ENCODE data around the gene ZNF70. TPM values are rescaled to one million over a fixed set of nuclear protein-coding genes. Genes with fewer than 3 reads are reported as not detected.

Gene ZNF70
- total RNA-seq, 1 experiment from 2014 or later: 5.4 TPM

DNA sequence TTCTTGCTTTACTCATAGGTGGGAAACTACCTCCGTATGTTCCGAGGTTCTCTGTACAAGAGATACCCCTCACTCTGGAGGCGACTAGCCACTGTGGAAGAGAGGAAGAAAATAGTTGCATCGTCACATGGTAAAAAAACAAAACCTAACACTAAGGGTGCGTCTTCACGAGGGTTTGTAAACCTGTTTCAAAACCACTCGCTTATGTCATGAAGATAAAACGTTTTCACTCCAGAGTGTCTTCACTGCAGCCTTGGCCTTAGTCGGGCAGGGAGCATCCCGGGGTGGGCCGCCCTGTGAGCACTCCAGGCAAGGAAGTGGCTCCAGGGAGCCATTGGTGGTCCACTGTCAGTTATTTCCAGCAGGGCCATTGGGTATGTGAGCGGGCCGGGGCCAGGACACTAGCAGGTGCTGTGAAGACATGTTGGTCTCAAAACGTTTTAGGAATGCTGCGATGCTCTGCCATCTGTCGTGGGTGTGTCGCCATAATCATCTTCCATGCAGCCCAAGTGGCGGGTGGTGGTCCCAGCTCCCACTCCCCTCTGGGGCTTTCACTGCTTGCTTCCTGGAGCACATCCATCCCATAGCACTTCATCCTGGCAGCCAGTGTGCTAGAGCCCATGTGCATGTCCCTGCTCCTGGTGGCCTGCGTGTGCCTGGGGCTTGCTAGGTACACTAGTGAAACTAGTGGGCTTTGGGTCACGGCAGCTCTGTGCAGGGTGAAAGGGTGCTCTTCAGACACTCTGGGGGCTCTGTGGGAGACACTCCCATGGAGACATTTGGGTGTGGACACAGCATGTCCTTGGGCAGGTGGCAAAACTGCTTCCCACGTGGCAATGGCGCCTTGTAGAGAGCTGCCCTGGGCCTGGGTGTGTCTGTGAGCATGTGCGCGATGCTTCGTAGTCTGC, 41.1 kb upstream of the ZNF70 start:
- BruUV-seq (replicated peaks): no TSS peak
- ChIA-PET POLR2A (interaction anchor here (1.2 kb wide), 1 partner anchor 19 kb away, joined by 3 read pairs; the partner anchor contains the start of gene MMP11), CTCF (interaction anchor here (0.6 kb wide), 1 partner anchor 21 kb away, joined by 4 read pairs; no protein-coding TSS in a partner anchor)
- no peaks in the 10 kb centered on the region for H3K4me1 ChIP-seq
- H3K4me3 ChIP-seq (ENCODE audit: low read depth, low read length): no peak overlapping the region
- Mint-ChIP-seq H3K27ac (ENCODE audit: unreplicated experiment) (no peak overlapping the region), H3K27me3 (ENCODE audit: insufficient read depth, unreplicated experiment) (no peaks in the 10 kb centered on the region), H3K36me3 (ENCODE audit: insufficient read depth, unreplicated experiment) (peaks cover 58% of the 10 kb centered on the region), H3K4me3 (ENCODE audit: unreplicated experiment) (no peak overlapping the region), H3K4me1 (ENCODE audit: low read depth, unreplicated experiment) (no peaks in the 10 kb centered on the region), H3K9me3 (ENCODE audit: unreplicated experiment) (no peaks in the 10 kb centered on the region)
- H3K9me3 ChIP-seq: no peaks in the 10 kb centered on the region
- peaks cover 3% of the 10 kb centered on the region; the same call in 1 of the 2 replicates for H3K36me3 ChIP-seq (ENCODE audit: control insufficient read depth, insufficient read depth, low read length)
- H3K27me3 ChIP-seq (replicated peaks; ENCODE audit: control insufficient read depth, insufficient read depth, low read length): no peaks in the 10 kb centered on the region
- intact Hi-C loops (cut with micrococcal nuclease; ENCODE audit: unreplicated experiment): no loop called here
- TF ChIP-seq, protein P1, sequence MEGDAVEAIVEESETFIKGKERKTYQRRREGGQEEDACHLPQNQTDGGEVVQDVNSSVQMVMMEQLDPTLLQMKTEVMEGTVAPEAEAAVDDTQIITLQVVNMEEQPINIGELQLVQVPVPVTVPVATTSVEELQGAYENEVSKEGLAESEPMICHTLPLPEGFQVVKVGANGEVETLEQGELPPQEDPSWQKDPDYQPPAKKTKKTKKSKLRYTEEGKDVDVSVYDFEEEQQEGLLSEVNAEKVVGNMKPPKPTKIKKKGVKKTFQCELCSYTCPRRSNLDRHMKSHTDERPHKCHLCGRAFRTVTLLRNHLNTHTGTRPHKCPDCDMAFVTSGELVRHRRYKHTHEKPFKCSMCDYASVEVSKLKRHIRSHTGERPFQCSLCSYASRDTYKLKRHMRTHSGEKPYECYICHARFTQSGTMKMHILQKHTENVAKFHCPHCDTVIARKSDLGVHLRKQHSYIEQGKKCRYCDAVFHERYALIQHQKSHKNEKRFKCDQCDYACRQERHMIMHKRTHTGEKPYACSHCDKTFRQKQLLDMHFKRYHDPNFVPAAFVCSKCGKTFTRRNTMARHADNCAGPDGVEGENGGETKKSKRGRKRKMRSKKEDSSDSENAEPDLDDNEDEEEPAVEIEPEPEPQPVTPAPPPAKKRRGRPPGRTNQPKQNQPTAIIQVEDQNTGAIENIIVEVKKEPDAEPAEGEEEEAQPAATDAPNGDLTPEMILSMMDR (IDR thresholded peaks at IDR 0.05; ENCODE audit: insufficient read depth in 1 of 2, low read depth in 1 of 2, low read length in 1 of 2, severe bottlenecking in 1 of 2, unreplicated experiment in 1 of 2): no peak
- no peak for DNase-seq

DNA sequence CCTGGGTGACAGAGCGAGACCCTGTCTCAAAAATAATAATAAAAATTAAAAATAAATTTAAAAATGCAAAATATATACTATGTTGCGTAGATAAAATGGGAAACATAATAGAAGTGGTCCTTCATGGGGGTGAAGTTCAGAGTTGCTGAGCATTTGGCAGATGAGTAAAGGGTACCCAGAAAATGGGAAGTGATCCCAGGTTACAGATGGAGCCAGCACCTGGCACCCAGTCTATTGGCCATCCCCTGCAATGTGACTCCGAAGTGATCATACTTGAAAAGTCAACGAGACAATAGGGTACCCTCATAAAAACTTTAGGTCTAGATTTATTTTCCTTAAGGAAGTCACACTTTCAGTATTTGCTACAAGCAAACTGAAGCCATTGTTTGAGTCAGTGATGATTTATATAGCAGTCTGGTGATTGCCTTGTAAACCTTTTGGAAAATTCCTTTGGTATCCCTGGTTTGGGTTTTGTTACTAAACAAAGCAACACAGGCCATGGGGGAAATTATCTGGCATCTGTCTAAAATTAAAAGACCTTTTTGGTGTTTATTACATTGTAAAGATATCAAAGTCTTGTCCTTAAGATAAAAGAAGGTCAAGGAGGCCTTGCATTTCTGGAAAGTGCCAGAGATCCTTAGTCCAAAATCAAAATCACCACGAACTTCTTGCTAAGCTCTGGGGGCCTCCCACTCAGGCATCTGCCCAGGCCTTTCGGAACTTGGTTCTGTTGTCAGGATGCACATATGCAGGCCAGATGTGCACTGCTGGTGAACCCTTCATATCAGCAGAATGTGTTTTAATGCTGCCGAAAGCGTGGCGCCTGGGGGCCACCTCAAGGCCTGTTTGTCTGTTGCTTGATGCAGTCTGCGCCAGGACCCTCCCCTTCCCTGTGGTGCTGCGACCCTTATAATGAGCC, 40.2 kb upstream of the ZNF70 start:
- CTCF ChIA-PET: no interaction called here
- H3K36me3 Mint-ChIP-seq (ENCODE audit: insufficient read depth, unreplicated experiment): peaks cover 48% of the 10 kb centered on the region
- intact Hi-C loops (cut with micrococcal nuclease; ENCODE audit: unreplicated experiment): no loop called here
- TF ChIP-seq, protein P1 (IDR thresholded peaks at IDR 0.05; ENCODE audit: insufficient read depth in 1 of 2, low read depth in 1 of 2, low read length in 1 of 2, severe bottlenecking in 1 of 2, unreplicated experiment in 1 of 2): no peak
- H3K4me3 Mint-ChIP-seq (ENCODE audit: unreplicated experiment): no peak overlapping the region
- Histone ChIP-seq H3K9me3 (no peaks in the 10 kb centered on the region), H3K4me1 (peaks cover 5% of the 10 kb centered on the region), H3K27me3 (replicated peaks; ENCODE audit: control insufficient read depth, insufficient read depth, low read length) (no peaks in the 10 kb centered on the region), H3K4me3 (ENCODE audit: low read depth, low read length) (no peak overlapping the region), H3K36me3 (ENCODE audit: control insufficient read depth, insufficient read depth, low read length) (peaks cover 1% of the 10 kb centered on the region; the same call in 1 of the 2 replicates)
- no peak for DNase-seq
- H3K4me1 Mint-ChIP-seq (ENCODE audit: low read depth, unreplicated experiment): no peaks in the 10 kb centered on the region
- no TSS peak for BruUV-seq (replicated peaks)
- no peaks in the 10 kb centered on the region for H3K27me3 Mint-ChIP-seq (ENCODE audit: insufficient read depth, unreplicated experiment)
- no peaks in the 10 kb centered on the region for H3K9me3 Mint-ChIP-seq (ENCODE audit: unreplicated experiment)
- POLR2A ChIA-PET: no interaction called here
- no peak overlapping the region for H3K27ac Mint-ChIP-seq (ENCODE audit: unreplicated experiment)

DNA sequence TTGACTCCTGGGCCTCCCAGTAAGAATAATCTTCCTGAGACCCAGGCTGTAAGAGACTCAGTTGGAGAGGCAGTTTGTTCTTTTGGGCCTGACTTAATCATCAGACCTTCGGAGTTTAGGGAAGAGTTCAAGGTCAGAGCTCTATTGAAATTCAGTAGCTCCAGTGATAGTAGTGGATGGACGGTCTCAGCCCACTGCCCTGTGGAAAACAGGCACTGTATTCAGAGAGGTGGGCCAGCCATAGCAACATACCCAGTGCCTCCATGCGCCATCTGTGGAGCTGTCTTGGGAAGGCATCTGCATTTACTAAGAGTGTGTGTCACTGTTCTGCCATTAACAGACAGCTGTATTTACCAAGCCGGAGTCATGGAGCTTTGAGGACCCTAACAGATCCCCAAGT, 38.7 kb upstream of the ZNF70 start:
- H3K4me1 Mint-ChIP-seq (ENCODE audit: low read depth, unreplicated experiment): no peaks in the 10 kb centered on the region
- H3K4me3 Mint-ChIP-seq (ENCODE audit: unreplicated experiment): no peak overlapping the region
- H3K4me1 ChIP-seq: peaks cover 5% of the 10 kb centered on the region
- no TSS peak for BruUV-seq (replicated peaks)
- ChIA-PET POLR2A (no interaction called here), CTCF (interaction anchor here (1.2 kb wide), 1 partner anchor 18 kb away, joined by 4 read pairs; no protein-coding TSS in a partner anchor)
- peak overlapping the region; percentile 26 for H3K27ac Mint-ChIP-seq (ENCODE audit: unreplicated experiment)
- TF ChIP-seq, protein P1 (IDR thresholded peaks at IDR 0.05; ENCODE audit: insufficient read depth in 1 of 2, low read depth in 1 of 2, low read length in 1 of 2, severe bottlenecking in 1 of 2, unreplicated experiment in 1 of 2): peak in 1 of 2 experiments; percentile 9
- H3K9me3 Mint-ChIP-seq (ENCODE audit: unreplicated experiment): no peaks in the 10 kb centered on the region
- H3K27me3 Mint-ChIP-seq (ENCODE audit: insufficient read depth, unreplicated experiment): no peaks in the 10 kb centered on the region
- intact Hi-C loops (cut with micrococcal nuclease; ENCODE audit: unreplicated experiment): no loop called here
- peaks cover 1% of the 10 kb centered on the region; the same call in 1 of the 2 replicates for H3K36me3 ChIP-seq (ENCODE audit: control insufficient read depth, insufficient read depth, low read length)
- no peaks in the 10 kb centered on the region for H3K27me3 ChIP-seq (replicated peaks; ENCODE audit: control insufficient read depth, insufficient read depth, low read length)
- peaks cover 34% of the 10 kb centered on the region for H3K36me3 Mint-ChIP-seq (ENCODE audit: insufficient read depth, unreplicated experiment)
- no peak overlapping the region for H3K4me3 ChIP-seq (ENCODE audit: low read depth, low read length)
- no peak for DNase-seq
- no peaks in the 10 kb centered on the region for H3K9me3 ChIP-seq

Data from Caco-2 (cell line).